Endothelial cell of umbilical vein (primary cell): ENCODE measurements around the gene TMEM267.

Experiments used
- EZH2 ChIP-seq: IDR thresholded peaks from 2 replicates; pipeline ENCODE4 v1.6.1; 2012; ENCODE audit warnings: borderline replicate concordance, low read depth, mild to moderate bottlenecking, moderate library complexity, low read length, inconsistent platforms; ENCODE audit not compliant: severe bottlenecking
- JUN ChIP-seq: IDR thresholded peaks from 2 replicates; pipeline ENCODE4 v1.6.1; 2011; ENCODE audit warnings: borderline replicate concordance, low read depth; ENCODE audit not compliant: insufficient read length, insufficient read depth
- MAX ChIP-seq: IDR thresholded peaks from 2 replicates; pipeline ENCODE4 v1.6.1; 2011; ENCODE audit not compliant: insufficient read depth, insufficient read length
- POLR2A ChIP-seq: IDR thresholded peaks from 2 replicates; pipeline ENCODE4 v1.6.1; 2012; ENCODE audit warnings: low read depth, mild to moderate bottlenecking, control low read depth, low read length
- POLR2AphosphoS5 ChIP-seq: IDR thresholded peaks from 2 replicates; pipeline ENCODE4 v1.6.1; 2012; ENCODE audit warnings: low read depth, mild to moderate bottlenecking, control low read depth, low read length, moderate library complexity; ENCODE audit not compliant: insufficient read depth
- TF ChIP-seq, protein P1 (sequence below), 2 donors: IDR thresholded peaks; 1 replicate in 1 of 2; 2 replicates in 1 of 2; pipeline ENCODE4 v1.5.1; 2011; ENCODE audit warnings: low read length in 2 of 2, mild to moderate bottlenecking in 2 of 2, moderate library complexity in 2 of 2, control low read depth in 1 of 2, inconsistent platforms in 1 of 2, low read depth in 1 of 2; ENCODE audit not compliant: insufficient read depth in 1 of 2; ENCODE audit errors: extremely low read depth in 1 of 2

- TF ChIP-seq, protein P1, sequence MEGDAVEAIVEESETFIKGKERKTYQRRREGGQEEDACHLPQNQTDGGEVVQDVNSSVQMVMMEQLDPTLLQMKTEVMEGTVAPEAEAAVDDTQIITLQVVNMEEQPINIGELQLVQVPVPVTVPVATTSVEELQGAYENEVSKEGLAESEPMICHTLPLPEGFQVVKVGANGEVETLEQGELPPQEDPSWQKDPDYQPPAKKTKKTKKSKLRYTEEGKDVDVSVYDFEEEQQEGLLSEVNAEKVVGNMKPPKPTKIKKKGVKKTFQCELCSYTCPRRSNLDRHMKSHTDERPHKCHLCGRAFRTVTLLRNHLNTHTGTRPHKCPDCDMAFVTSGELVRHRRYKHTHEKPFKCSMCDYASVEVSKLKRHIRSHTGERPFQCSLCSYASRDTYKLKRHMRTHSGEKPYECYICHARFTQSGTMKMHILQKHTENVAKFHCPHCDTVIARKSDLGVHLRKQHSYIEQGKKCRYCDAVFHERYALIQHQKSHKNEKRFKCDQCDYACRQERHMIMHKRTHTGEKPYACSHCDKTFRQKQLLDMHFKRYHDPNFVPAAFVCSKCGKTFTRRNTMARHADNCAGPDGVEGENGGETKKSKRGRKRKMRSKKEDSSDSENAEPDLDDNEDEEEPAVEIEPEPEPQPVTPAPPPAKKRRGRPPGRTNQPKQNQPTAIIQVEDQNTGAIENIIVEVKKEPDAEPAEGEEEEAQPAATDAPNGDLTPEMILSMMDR (IDR thresholded peaks at IDR 0.05; ENCODE audit: extremely low read depth in 1 of 2, insufficient read depth in 1 of 2, low read depth in 1 of 2, low read length in 2 of 2) = no peak
- TF ChIP-seq JUN (no peak), MAX (no peak), EZH2 (no peak), POLR2A (no peak), POLR2AphosphoS5 (no peak)
Observed at GRCh38 chr5:43412644-43413043, 71.0 kb downstream of the TMEM267 start.
